Measurements from ENCODE around the gene IL32.

DNA sequence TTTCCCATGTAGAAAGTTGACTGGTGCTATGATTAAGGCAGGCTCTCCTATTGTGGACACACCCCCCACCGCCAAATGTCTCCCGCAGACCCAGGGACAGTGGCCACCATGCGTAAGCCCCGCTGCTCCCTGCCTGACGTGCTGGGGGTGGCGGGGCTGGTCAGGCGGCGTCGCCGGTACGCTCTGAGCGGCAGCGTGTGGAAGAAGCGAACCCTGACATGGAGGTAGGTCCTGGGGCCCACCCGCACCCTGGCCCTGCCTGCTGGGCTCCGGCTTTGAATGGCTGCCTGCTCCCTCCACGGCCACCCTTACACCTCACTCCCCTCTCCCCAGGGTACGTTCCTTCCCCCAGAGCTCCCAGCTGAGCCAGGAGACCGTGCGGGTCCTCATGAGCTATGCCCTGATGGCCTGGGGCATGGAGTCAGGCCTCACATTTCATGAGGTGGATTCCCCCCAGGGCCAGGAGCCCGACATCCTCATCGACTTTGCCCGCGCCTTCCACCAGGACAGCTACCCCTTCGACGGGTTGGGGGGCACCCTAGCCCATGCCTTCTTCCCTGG lies 15.4 kb upstream of the IL32 start:
- TF ChIP-seq CTCF (IDR thresholded peaks at IDR 0.05) (no peak), EP300 (IDR thresholded peaks at IDR 0.05; ENCODE audit: low read depth) (no peak)
